ENCODE data around the gene TMTC3.
"Not testable (repeated sequence)": the region's sequence is repeated elsewhere in the genome, so short reads cannot be mapped to it uniquely, and the experiment has no call there.

The TMTC3 gene

GRCh38 chr12:88166179-88166578, 24.1 kb downstream of the TMTC3 start:
- no peak for DNase-seq (ENCODE audit: low spot score)

GRCh38 chr12:88167384-88167783, 25.3 kb downstream of the TMTC3 start:
- no peak for DNase-seq (ENCODE audit: low spot score)

GRCh38 chr12:88172844-88173407, 30.8 kb downstream of the TMTC3 start:
- peak; percentile 56 for DNase-seq (ENCODE audit: low spot score)

GRCh38 chr12:88175544-88175943, 33.4 kb downstream of the TMTC3 start:
- DNase-seq (ENCODE audit: low spot score), result no peak

GRCh38 chr12:88179436-88180014, 37.4 kb downstream of the TMTC3 start:
- DNase-seq (ENCODE audit: low spot score), result no peak

- no peak for DNase-seq (ENCODE audit: low spot score)
Measured at GRCh38 chr12:88181881-88182280, 39.8 kb downstream of the TMTC3 start.

GRCh38 chr12:88182416-88182815, 40.3 kb downstream of the TMTC3 start:
- DNase-seq (ENCODE audit: low spot score), result no peak

- DNase-seq (ENCODE audit: low spot score), result no peak
Measured at GRCh38 chr12:88184196-88184595, 42.1 kb downstream of the TMTC3 start.

- DNase-seq (ENCODE audit: low spot score), result no peak
Measured at GRCh38 chr12:88185279-88185678, 43.2 kb downstream of the TMTC3 start.

GRCh38 chr12:88185988-88186387, 43.9 kb downstream of the TMTC3 start:
- peak; percentile 56 for DNase-seq (ENCODE audit: low spot score)

- no peak for DNase-seq (ENCODE audit: low spot score)
Measured at GRCh38 chr12:88187571-88187970, 45.5 kb downstream of the TMTC3 start.

GRCh38 chr12:88188180-88188579, 46.1 kb downstream of the TMTC3 start:
- no peak for DNase-seq (ENCODE audit: low spot score)

GRCh38 chr12:88192426-88192825, 50.3 kb downstream of the TMTC3 start:
- DNase-seq (ENCODE audit: low spot score), result no peak

- no peak for DNase-seq (ENCODE audit: low spot score)
Measured at GRCh38 chr12:88194868-88195267, 52.8 kb downstream of the TMTC3 start.

GRCh38 chr12:88200029-88200428, 57.9 kb downstream of the TMTC3 start:
- no peak for DNase-seq (ENCODE audit: low spot score)

GRCh38 chr12:88202500-88202899, 60.4 kb downstream of the TMTC3 start:
- DNase-seq (ENCODE audit: low spot score), result no peak

- DNase-seq (ENCODE audit: low spot score), result no peak
Measured at GRCh38 chr12:88206601-88207000, 64.5 kb downstream of the TMTC3 start.

GRCh38 chr12:88207921-88208620, 66.0 kb downstream of the TMTC3 start:
- no peak for DNase-seq (ENCODE audit: low spot score)

GRCh38 chr12:88208661-88209060, 66.6 kb downstream of the TMTC3 start:
- no peak for DNase-seq (ENCODE audit: low spot score)

- DNase-seq (ENCODE audit: low spot score), result not testable (repeated sequence)
Measured at GRCh38 chr12:88210311-88210710, 68.2 kb downstream of the TMTC3 start.

- no peak for DNase-seq (ENCODE audit: low spot score)
Measured at GRCh38 chr12:88218293-88218692, 76.2 kb downstream of the TMTC3 start.

- no peak for DNase-seq (ENCODE audit: low spot score)
Measured at GRCh38 chr12:88219861-88220260, 77.8 kb downstream of the TMTC3 start.

GRCh38 chr12:88223519-88223918, 81.4 kb downstream of the TMTC3 start:
- DNase-seq (ENCODE audit: low spot score), result no peak

- DNase-seq (ENCODE audit: low spot score), result no peak
Measured at GRCh38 chr12:88225776-88226175, 83.7 kb downstream of the TMTC3 start.

All from RKO (cell line).